ENCODE measurements around the gene ZNF622.

The ZNF622 gene

GRCh38 chr5:16465544-16466432 lies at the start of gene ZNF622:
Gene ZNF622, minus strand, starts transcription at chr5:16465800. Its CDS starts 135 bp downstream, at chr5:16465665.
- Histone ChIP-seq H3K4me3 (ENCODE audit: low read depth in 1 of 2, low read length in 2 of 2) (peak within 1 kb of the TSS; percentile 100), H3K27ac (ENCODE audit: low read depth, low read length) (peak within 1 kb of the TSS; percentile 83), H3K9ac (ENCODE audit: low read depth in 1 of 2, low read length in 2 of 2) (peak within 1 kb of the TSS; percentile 84 to 94), H3K27me3 (ENCODE audit: control insufficient read depth in 1 of 2, insufficient read depth in 2 of 2, low read length in 2 of 2) (no peaks in the 10 kb centered on the region), H3K36me3 (ENCODE audit: control insufficient read depth in 1 of 2, insufficient read depth in 2 of 2, low read length in 2 of 2) (peaks cover 28% of the 10 kb centered on the region in 2 donors), H3K4me1 (ENCODE audit: control insufficient read depth in 1 of 2, insufficient read depth in 2 of 2, low read length in 2 of 2) (peaks cover 50 to 54% of the 10 kb centered on the region in 2 donors), H3K9me3 (ENCODE audit: control insufficient read depth in 1 of 2, low read length in 2 of 2) (no peaks in the 10 kb centered on the region)

GRCh38 chr5:16510098-16510497 lies 44.5 kb upstream of the ZNF622 start:
- H3K27ac ChIP-seq (ENCODE audit: low read depth, low read length) = no peak overlapping the region
- H3K27me3 ChIP-seq (ENCODE audit: control insufficient read depth in 1 of 2, insufficient read depth in 2 of 2, low read length in 2 of 2) = no peaks in the 10 kb centered on the region
- H3K36me3 ChIP-seq (ENCODE audit: control insufficient read depth in 1 of 2, insufficient read depth in 2 of 2, low read length in 2 of 2) = no peaks in the 10 kb centered on the region
- no peak overlapping the region for H3K9ac ChIP-seq (ENCODE audit: low read depth in 1 of 2, low read length in 2 of 2)
- H3K4me1 ChIP-seq (ENCODE audit: control insufficient read depth in 1 of 2, insufficient read depth in 2 of 2, low read length in 2 of 2) = peaks cover 6 to 15% of the 10 kb centered on the region in 2 donors
- no peaks in the 10 kb centered on the region for H3K9me3 ChIP-seq (ENCODE audit: control insufficient read depth in 1 of 2, low read length in 2 of 2)
- no peak overlapping the region for H3K4me3 ChIP-seq (ENCODE audit: low read depth in 1 of 2, low read length in 2 of 2)

GRCh38 chr5:16508730-16509531 lies 43.3 kb upstream of the ZNF622 start:
- H3K4me1 ChIP-seq (ENCODE audit: control insufficient read depth in 1 of 2, insufficient read depth in 2 of 2, low read length in 2 of 2) = peaks cover 6 to 15% of the 10 kb centered on the region in 2 donors
- H3K27ac ChIP-seq (ENCODE audit: low read depth, low read length) = peak overlapping the region; percentile 68
- H3K9ac ChIP-seq (ENCODE audit: low read depth in 1 of 2, low read length in 2 of 2) = peak overlapping the region; percentile 57 to 68
- H3K9me3 ChIP-seq (ENCODE audit: control insufficient read depth in 1 of 2, low read length in 2 of 2) = no peaks in the 10 kb centered on the region
- H3K4me3 ChIP-seq (ENCODE audit: low read depth in 1 of 2, low read length in 2 of 2) = peak overlapping the region; percentile 61 to 71
- H3K27me3 ChIP-seq (ENCODE audit: control insufficient read depth in 1 of 2, insufficient read depth in 2 of 2, low read length in 2 of 2) = no peaks in the 10 kb centered on the region
- no peaks in the 10 kb centered on the region for H3K36me3 ChIP-seq (ENCODE audit: control insufficient read depth in 1 of 2, insufficient read depth in 2 of 2, low read length in 2 of 2)

GRCh38 chr5:16507716-16508115 lies 42.1 kb upstream of the ZNF622 start:
- Histone ChIP-seq H3K4me1 (ENCODE audit: control insufficient read depth in 1 of 2, insufficient read depth in 2 of 2, low read length in 2 of 2) (peaks cover 6 to 15% of the 10 kb centered on the region in 2 donors), H3K9me3 (ENCODE audit: control insufficient read depth in 1 of 2, low read length in 2 of 2) (no peaks in the 10 kb centered on the region), H3K27ac (ENCODE audit: low read depth, low read length) (peak overlapping the region; percentile 61), H3K4me3 (ENCODE audit: low read depth in 1 of 2, low read length in 2 of 2) (peak overlapping the region; percentile 61 to 71), H3K27me3 (ENCODE audit: control insufficient read depth in 1 of 2, insufficient read depth in 2 of 2, low read length in 2 of 2) (no peaks in the 10 kb centered on the region), H3K9ac (ENCODE audit: low read depth in 1 of 2, low read length in 2 of 2) (peak overlapping the region; percentile 26 to 68), H3K36me3 (ENCODE audit: control insufficient read depth in 1 of 2, insufficient read depth in 2 of 2, low read length in 2 of 2) (no peaks in the 10 kb centered on the region)

DNA sequence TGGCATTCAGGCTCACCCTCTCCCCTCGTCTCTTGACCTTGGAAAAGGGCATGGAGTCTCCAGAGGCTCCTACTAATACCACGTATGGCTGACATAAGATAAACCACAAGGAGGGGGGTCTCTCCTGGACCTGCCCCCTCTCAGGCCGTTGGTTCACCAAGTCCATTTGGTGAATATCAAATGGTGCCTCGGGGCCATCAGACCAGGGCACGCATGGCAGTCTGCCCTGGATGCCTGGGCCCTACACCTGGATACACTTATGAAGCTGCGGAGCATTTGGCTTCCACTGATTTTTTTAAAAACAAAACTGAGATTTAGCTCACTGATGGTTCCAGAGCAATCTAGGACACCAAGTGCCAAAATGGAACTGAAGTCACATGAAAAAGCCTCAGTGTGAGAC lies 40.3 kb upstream of the ZNF622 start:
- H3K9me3 ChIP-seq (ENCODE audit: control insufficient read depth in 1 of 2, low read length in 2 of 2) = no peaks in the 10 kb centered on the region

GRCh38 chr5:16505140-16505891 lies 39.7 kb upstream of the ZNF622 start:
- peaks cover 6 to 15% of the 10 kb centered on the region in 2 donors for H3K4me1 ChIP-seq (ENCODE audit: control insufficient read depth in 1 of 2, insufficient read depth in 2 of 2, low read length in 2 of 2)
- no peaks in the 10 kb centered on the region for H3K27me3 ChIP-seq (ENCODE audit: control insufficient read depth in 1 of 2, insufficient read depth in 2 of 2, low read length in 2 of 2)
- H3K9me3 ChIP-seq (ENCODE audit: control insufficient read depth in 1 of 2, low read length in 2 of 2) = no peaks in the 10 kb centered on the region
- H3K36me3 ChIP-seq (ENCODE audit: control insufficient read depth in 1 of 2, insufficient read depth in 2 of 2, low read length in 2 of 2) = no peaks in the 10 kb centered on the region
- no peak overlapping the region for H3K4me3 ChIP-seq (ENCODE audit: low read depth in 1 of 2, low read length in 2 of 2)
- H3K9ac ChIP-seq (ENCODE audit: low read depth in 1 of 2, low read length in 2 of 2) = no peak overlapping the region
- no peak overlapping the region for H3K27ac ChIP-seq (ENCODE audit: low read depth, low read length)

More for the DNA sequence above, 40.3 kb upstream of the ZNF622 start:
- Histone ChIP-seq H3K36me3 (ENCODE audit: control insufficient read depth in 1 of 2, insufficient read depth in 2 of 2, low read length in 2 of 2) (no peaks in the 10 kb centered on the region), H3K27me3 (ENCODE audit: control insufficient read depth in 1 of 2, insufficient read depth in 2 of 2, low read length in 2 of 2) (no peaks in the 10 kb centered on the region), H3K9ac (ENCODE audit: low read depth in 1 of 2, low read length in 2 of 2) (no peak overlapping the region), H3K27ac (ENCODE audit: low read depth, low read length) (no peak overlapping the region), H3K4me3 (ENCODE audit: low read depth in 1 of 2, low read length in 2 of 2) (peak overlapping the region in 1 of 2 donors; percentile 71), H3K4me1 (ENCODE audit: control insufficient read depth in 1 of 2, insufficient read depth in 2 of 2, low read length in 2 of 2) (peaks cover 6 to 15% of the 10 kb centered on the region in 2 donors)

DNA sequence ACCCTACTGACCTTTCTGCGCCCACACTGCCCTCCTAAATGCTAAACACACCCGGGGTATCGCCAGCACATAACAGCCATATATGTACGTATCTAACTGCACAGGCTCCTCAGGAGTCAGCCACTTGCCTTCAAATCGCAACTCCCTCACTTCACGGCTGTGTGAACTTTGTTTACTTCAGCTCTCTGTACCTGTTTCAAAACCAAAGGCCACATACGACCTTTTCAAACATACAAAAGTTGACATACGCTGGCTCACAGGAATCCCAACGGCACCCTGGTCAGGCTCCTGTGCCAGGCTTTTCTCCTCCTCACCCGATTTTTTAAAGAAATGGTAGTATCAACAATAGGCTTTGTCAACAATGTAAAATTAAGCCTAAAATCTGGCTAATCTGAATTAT lies 39.0 kb upstream of the ZNF622 start:
- Histone ChIP-seq H3K9me3 (ENCODE audit: control insufficient read depth in 1 of 2, low read length in 2 of 2) (no peaks in the 10 kb centered on the region), H3K27me3 (ENCODE audit: control insufficient read depth in 1 of 2, insufficient read depth in 2 of 2, low read length in 2 of 2) (no peaks in the 10 kb centered on the region), H3K36me3 (ENCODE audit: control insufficient read depth in 1 of 2, insufficient read depth in 2 of 2, low read length in 2 of 2) (no peaks in the 10 kb centered on the region), H3K9ac (ENCODE audit: low read depth in 1 of 2, low read length in 2 of 2) (no peak overlapping the region), H3K4me3 (ENCODE audit: low read depth in 1 of 2, low read length in 2 of 2) (no peak overlapping the region), H3K4me1 (ENCODE audit: control insufficient read depth in 1 of 2, insufficient read depth in 2 of 2, low read length in 2 of 2) (peaks cover 6 to 15% of the 10 kb centered on the region in 2 donors), H3K27ac (ENCODE audit: low read depth, low read length) (no peak overlapping the region)

DNA sequence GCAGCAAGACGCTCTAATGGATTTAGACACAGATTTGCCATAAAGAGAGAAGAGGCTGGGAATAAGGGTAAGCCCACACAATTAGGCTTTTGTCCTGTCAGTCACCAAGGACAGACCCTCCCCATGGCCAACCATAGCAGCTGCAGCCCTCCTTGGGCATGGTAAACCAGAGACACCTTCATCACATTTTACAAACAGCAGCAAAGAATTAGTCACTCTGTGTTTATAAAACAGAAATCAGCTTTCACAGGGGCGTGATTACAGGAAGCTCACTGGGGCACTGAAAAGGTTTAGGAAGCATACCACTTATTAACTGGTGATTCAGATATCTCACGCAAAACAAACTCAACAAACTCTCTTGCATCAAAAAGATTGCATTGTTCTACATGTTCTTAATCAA lies 37.3 kb upstream of the ZNF622 start:
- H3K4me1 ChIP-seq (ENCODE audit: control insufficient read depth in 1 of 2, insufficient read depth in 2 of 2, low read length in 2 of 2) = peaks cover 0 to 15% of the 10 kb centered on the region in 2 donors
- no peak overlapping the region for H3K9ac ChIP-seq (ENCODE audit: low read depth in 1 of 2, low read length in 2 of 2)
- no peaks in the 10 kb centered on the region for H3K36me3 ChIP-seq (ENCODE audit: control insufficient read depth in 1 of 2, insufficient read depth in 2 of 2, low read length in 2 of 2)
- no peak overlapping the region for H3K27ac ChIP-seq (ENCODE audit: low read depth, low read length)
- H3K9me3 ChIP-seq (ENCODE audit: control insufficient read depth in 1 of 2, low read length in 2 of 2) = no peaks in the 10 kb centered on the region
- H3K27me3 ChIP-seq (ENCODE audit: control insufficient read depth in 1 of 2, insufficient read depth in 2 of 2, low read length in 2 of 2) = no peaks in the 10 kb centered on the region
- H3K4me3 ChIP-seq (ENCODE audit: low read depth in 1 of 2, low read length in 2 of 2) = no peak overlapping the region

- peaks cover 6 to 10% of the 10 kb centered on the region in 2 donors for H3K9me3 ChIP-seq (ENCODE audit: control insufficient read depth in 1 of 2, low read length in 2 of 2)
- no peaks in the 10 kb centered on the region for H3K4me1 ChIP-seq (ENCODE audit: control insufficient read depth in 1 of 2, insufficient read depth in 2 of 2, low read length in 2 of 2)
- no peak overlapping the region for H3K4me3 ChIP-seq (ENCODE audit: low read depth in 1 of 2, low read length in 2 of 2)
- H3K27ac ChIP-seq (ENCODE audit: low read depth, low read length) = no peak overlapping the region
- H3K27me3 ChIP-seq (ENCODE audit: control insufficient read depth in 1 of 2, insufficient read depth in 2 of 2, low read length in 2 of 2) = no peaks in the 10 kb centered on the region
- no peaks in the 10 kb centered on the region for H3K36me3 ChIP-seq (ENCODE audit: control insufficient read depth in 1 of 2, insufficient read depth in 2 of 2, low read length in 2 of 2)
- H3K9ac ChIP-seq (ENCODE audit: low read depth in 1 of 2, low read length in 2 of 2) = no peak overlapping the region
Observed at GRCh38 chr5:16500024-16500423, 34.4 kb upstream of the ZNF622 start.

Data from duodenal mucosa (tissue), 2 donors.